HS-5 (cell line): ENCODE measurements around the gene LRRC32.

Experiments used
- DNase-seq: peaks from one replicate; pipeline ENCODE4 v3.0.0-alpha.2; 2012; ENCODE audit warnings: low read depth

Gene LRRC32

GRCh38 chr11:76699451-76700091, 29.0 kb upstream of the LRRC32 start:
- peak; percentile 38 for DNase-seq

GRCh38 chr11:76698321-76699043, 27.9 kb upstream of the LRRC32 start:
- DNase-seq, result no peak

GRCh38 chr11:76696756-76697155, 26.2 kb upstream of the LRRC32 start:
- no peak for DNase-seq

GRCh38 chr11:76695771-76696170, 25.2 kb upstream of the LRRC32 start:
- no peak for DNase-seq

GRCh38 chr11:76695133-76695532, 24.6 kb upstream of the LRRC32 start:
- no peak for DNase-seq

GRCh38 chr11:76694664-76695063, 24.1 kb upstream of the LRRC32 start:
- DNase-seq, result no peak

GRCh38 chr11:76693806-76694205, 23.3 kb upstream of the LRRC32 start:
- no peak for DNase-seq

- no peak for DNase-seq
Observed at GRCh38 chr11:76692956-76693355, 22.4 kb upstream of the LRRC32 start.

- DNase-seq, result no peak
Observed at GRCh38 chr11:76691655-76692054, 21.1 kb upstream of the LRRC32 start.

- no peak for DNase-seq
Observed at GRCh38 chr11:76690736-76691135, 20.2 kb upstream of the LRRC32 start.

- DNase-seq, result no peak
Observed at GRCh38 chr11:76689313-76690260, 19.0 kb upstream of the LRRC32 start.

GRCh38 chr11:76688146-76688545, 17.6 kb upstream of the LRRC32 start:
- no peak for DNase-seq

- no peak for DNase-seq
Observed at GRCh38 chr11:76686261-76687079, 15.9 kb upstream of the LRRC32 start.

GRCh38 chr11:76685831-76686230, 15.3 kb upstream of the LRRC32 start:
- no peak for DNase-seq

GRCh38 chr11:76685237-76685636, 14.7 kb upstream of the LRRC32 start:
- no peak for DNase-seq

- DNase-seq, result no peak
Observed at GRCh38 chr11:76684516-76684915, 14.0 kb upstream of the LRRC32 start.

GRCh38 chr11:76683161-76684095, 12.9 kb upstream of the LRRC32 start:
- no peak for DNase-seq

GRCh38 chr11:76682684-76683083, 12.1 kb upstream of the LRRC32 start:
- no peak for DNase-seq

- DNase-seq, result no peak
Observed at GRCh38 chr11:76682106-76682505, 11.6 kb upstream of the LRRC32 start.

- DNase-seq, result no peak
Observed at GRCh38 chr11:76680518-76681425, 10.2 kb upstream of the LRRC32 start.
